ENCODE results near the gene CCDC43. TPM values are rescaled to one million over a fixed set of nuclear protein-coding genes. Genes with fewer than 3 reads are reported as not detected.

Gene CCDC43
- total RNA-seq, 1 donor from 2014 or later: 46.5 TPM

GRCh38 chr17:44646280-44646679, 43.3 kb downstream of the CCDC43 start:
- Histone ChIP-seq H2AFZ (replicated peaks) (no peak overlapping the region), H3K4me1 (no peaks in the 10 kb centered on the region), H3K4me3 (no peak overlapping the region), H3K27me3 (peaks cover 17% of the 10 kb centered on the region), H3K4me2 (no peak overlapping the region), H3K9me3 (ENCODE audit: low read depth) (no peaks in the 10 kb centered on the region), H4K20me1 (ENCODE audit: low read depth) (no peaks in the 10 kb centered on the region), H3F3A (ENCODE audit: low read depth) (no peaks in the 10 kb centered on the region), H3K79me2 (ENCODE audit: low read depth) (no peaks in the 10 kb centered on the region), H3K27ac (no peak overlapping the region), H3K36me3 (no peaks in the 10 kb centered on the region), H3K9ac (no peak overlapping the region)
- Mint-ChIP-seq H3K4me1 (no peaks in the 10 kb centered on the region), H3K4me3 (no peak overlapping the region), H3K27me3 (ENCODE audit: insufficient read depth, low read depth) (no peaks in the 10 kb centered on the region), H3K27ac (no peak overlapping the region), H3K9me3 (no peaks in the 10 kb centered on the region), H3K36me3 (no peaks in the 10 kb centered on the region)
- no peak for TF ChIP-seq CTCF (IDR thresholded peaks at IDR 0.05)
- no peak for TF ChIP-seq EZH2 (IDR thresholded peaks at IDR 0.05)
- TF ChIP-seq EZH2phosphoT487 (IDR thresholded peaks at IDR 0.05): no peak
- no peak for DNase-seq (ENCODE audit: low spot score)

GRCh38 chr17:44645341-44645740, 44.2 kb downstream of the CCDC43 start:
- H3K4me1 ChIP-seq: no peaks in the 10 kb centered on the region
- Mint-ChIP-seq H3K9me3 (no peaks in the 10 kb centered on the region), H3K4me1 (no peaks in the 10 kb centered on the region), H3K4me3 (no peak overlapping the region), H3K36me3 (no peaks in the 10 kb centered on the region), H3K27ac (no peak overlapping the region), H3K27me3 (ENCODE audit: insufficient read depth, low read depth) (no peaks in the 10 kb centered on the region)
- H3K36me3 ChIP-seq: no peaks in the 10 kb centered on the region
- no peak overlapping the region for H3K4me2 ChIP-seq
- no peaks in the 10 kb centered on the region for H3K9me3 ChIP-seq (ENCODE audit: low read depth)
- no peaks in the 10 kb centered on the region for H4K20me1 ChIP-seq (ENCODE audit: low read depth)
- no peak overlapping the region for H3K9ac ChIP-seq
- DNase-seq (ENCODE audit: low spot score): no peak
- peaks cover 14% of the 10 kb centered on the region for H3K27me3 ChIP-seq
- H3K79me2 ChIP-seq (ENCODE audit: low read depth): no peaks in the 10 kb centered on the region
- H2AFZ ChIP-seq (replicated peaks): peak overlapping the region; percentile 72
- no peak overlapping the region for H3K27ac ChIP-seq
- H3F3A ChIP-seq (ENCODE audit: low read depth): no peaks in the 10 kb centered on the region
- H3K4me3 ChIP-seq: no peak overlapping the region
- no peak for TF ChIP-seq CTCF (IDR thresholded peaks at IDR 0.05)
- TF ChIP-seq EZH2 (IDR thresholded peaks at IDR 0.05): no peak
- TF ChIP-seq EZH2phosphoT487 (IDR thresholded peaks at IDR 0.05): no peak

GRCh38 chr17:44642834-44643233, 46.7 kb downstream of the CCDC43 start:
- H3K36me3 ChIP-seq: no peaks in the 10 kb centered on the region

More at GRCh38 chr17:44642834-44643233, 46.7 kb downstream of the CCDC43 start:
- H3K9me3 Mint-ChIP-seq: no peaks in the 10 kb centered on the region
- no peak for DNase-seq (ENCODE audit: low spot score)
- Histone ChIP-seq H3K4me2 (no peak overlapping the region), H3K27me3 (no peaks in the 10 kb centered on the region), H3F3A (ENCODE audit: low read depth) (no peaks in the 10 kb centered on the region), H3K4me1 (no peaks in the 10 kb centered on the region), H4K20me1 (ENCODE audit: low read depth) (no peaks in the 10 kb centered on the region), H3K9ac (no peak overlapping the region), H3K27ac (no peak overlapping the region), H2AFZ (replicated peaks) (peak overlapping the region; percentile 58), H3K79me2 (ENCODE audit: low read depth) (no peaks in the 10 kb centered on the region), H3K4me3 (no peak overlapping the region), H3K9me3 (ENCODE audit: low read depth) (no peaks in the 10 kb centered on the region)
- no peaks in the 10 kb centered on the region for H3K36me3 Mint-ChIP-seq
- TF ChIP-seq EZH2phosphoT487 (IDR thresholded peaks at IDR 0.05) (no peak), CTCF (IDR thresholded peaks at IDR 0.05) (no peak), EZH2 (IDR thresholded peaks at IDR 0.05) (no peak)
- no peak overlapping the region for H3K4me3 Mint-ChIP-seq
- H3K4me1 Mint-ChIP-seq: no peaks in the 10 kb centered on the region
- no peak overlapping the region for H3K27ac Mint-ChIP-seq
- no peaks in the 10 kb centered on the region for H3K27me3 Mint-ChIP-seq (ENCODE audit: insufficient read depth, low read depth)
